WI38 (cell line): ENCODE data around the gene RREB1.

ENCODE experiments used
- H3K4me3 ChIP-seq: 2 replicates; pipeline ENCODE4 v1.5.1; 2011; ENCODE audit warnings: low read depth, mild to moderate bottlenecking, control low read depth, low read length
- CTCF ChIP-seq: IDR thresholded peaks from 2 replicates; pipeline ENCODE4 v1.5.1; 2012; ENCODE audit warnings: low read depth, mild to moderate bottlenecking, control low read depth, low read length

The RREB1 gene

DNA sequence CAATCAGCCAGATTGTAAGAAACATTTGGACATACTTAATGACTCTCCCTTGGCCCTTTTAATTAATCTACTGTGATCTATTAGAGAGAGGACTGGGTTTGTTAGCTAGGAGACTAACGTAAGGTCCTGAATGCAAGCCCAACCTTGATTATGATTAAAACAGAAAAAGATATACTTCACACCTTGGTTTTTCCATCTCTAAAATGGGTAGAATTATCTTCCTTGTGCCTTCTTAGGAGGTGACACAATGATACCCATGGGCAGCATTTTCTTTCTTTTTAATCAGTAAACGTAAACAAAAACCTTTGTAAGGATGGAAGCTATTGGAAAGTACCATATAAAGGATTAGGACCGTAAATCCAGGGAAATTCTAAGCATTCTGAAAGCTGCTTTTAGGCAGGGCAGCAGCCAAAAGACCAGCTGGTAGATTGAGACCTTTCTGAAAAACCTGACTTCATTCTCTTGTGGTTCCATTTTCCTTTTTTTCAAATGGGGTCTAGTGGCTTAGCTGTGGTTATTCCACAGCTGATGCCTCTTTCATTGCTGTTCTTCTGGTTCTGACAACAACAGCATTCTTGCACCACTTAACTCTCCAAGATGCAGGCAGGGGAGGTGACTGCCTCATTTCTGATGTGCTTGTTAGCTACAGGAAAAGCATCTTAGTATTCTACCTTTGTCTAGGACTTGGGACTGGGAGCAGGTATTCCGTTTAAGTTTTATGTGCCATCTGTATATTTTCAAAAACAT is 27.4 kb downstream of the RREB1 start:
- H3K4me3 ChIP-seq: no peak overlapping the region
- no peak for TF ChIP-seq CTCF

DNA sequence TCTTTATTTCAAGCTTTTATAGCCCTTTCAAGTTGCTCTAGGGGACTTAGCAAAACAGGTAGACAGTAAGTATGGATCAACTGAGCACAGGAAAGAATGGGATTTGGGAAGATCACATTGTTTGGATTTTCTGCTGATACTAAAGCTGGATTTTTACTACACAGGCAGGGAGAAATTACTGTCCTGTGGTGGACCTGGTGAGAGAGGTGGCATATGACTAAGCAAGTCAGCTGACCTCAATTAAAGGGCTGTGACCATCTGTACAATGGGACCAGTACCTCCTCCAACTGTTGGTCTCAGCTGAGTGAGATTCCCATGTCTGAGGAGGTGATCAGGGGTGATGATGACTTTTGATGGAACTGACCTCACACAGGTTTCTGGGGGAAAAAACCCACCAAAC is 28.0 kb downstream of the RREB1 start:
- no peak overlapping the region for H3K4me3 ChIP-seq
- no peak for TF ChIP-seq CTCF

DNA sequence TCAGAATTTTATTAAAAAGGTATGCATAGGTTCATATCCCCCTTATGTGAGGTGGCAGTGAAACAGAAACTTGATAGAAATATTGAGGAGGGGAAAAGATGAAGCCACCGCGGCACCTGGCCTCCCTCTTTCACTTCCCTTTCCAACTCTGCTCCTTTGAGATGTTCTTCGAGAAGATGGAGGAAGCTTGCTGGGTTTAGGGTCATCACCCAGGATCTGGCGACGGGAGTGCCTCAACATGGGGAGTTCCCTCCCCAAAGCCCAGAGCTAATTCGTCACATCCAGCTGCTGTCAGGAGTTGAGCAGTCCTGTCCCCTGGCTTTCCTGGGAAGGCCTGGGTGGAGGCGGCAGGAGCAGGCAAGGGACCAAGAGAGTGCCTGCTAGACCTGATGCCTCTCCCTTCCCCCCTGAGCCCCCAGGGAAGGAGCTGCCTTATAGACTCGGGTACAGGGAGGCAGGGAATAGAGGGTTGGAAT is 29.1 kb downstream of the RREB1 start:
- TF ChIP-seq CTCF: no peak
- no peak overlapping the region for H3K4me3 ChIP-seq

DNA sequence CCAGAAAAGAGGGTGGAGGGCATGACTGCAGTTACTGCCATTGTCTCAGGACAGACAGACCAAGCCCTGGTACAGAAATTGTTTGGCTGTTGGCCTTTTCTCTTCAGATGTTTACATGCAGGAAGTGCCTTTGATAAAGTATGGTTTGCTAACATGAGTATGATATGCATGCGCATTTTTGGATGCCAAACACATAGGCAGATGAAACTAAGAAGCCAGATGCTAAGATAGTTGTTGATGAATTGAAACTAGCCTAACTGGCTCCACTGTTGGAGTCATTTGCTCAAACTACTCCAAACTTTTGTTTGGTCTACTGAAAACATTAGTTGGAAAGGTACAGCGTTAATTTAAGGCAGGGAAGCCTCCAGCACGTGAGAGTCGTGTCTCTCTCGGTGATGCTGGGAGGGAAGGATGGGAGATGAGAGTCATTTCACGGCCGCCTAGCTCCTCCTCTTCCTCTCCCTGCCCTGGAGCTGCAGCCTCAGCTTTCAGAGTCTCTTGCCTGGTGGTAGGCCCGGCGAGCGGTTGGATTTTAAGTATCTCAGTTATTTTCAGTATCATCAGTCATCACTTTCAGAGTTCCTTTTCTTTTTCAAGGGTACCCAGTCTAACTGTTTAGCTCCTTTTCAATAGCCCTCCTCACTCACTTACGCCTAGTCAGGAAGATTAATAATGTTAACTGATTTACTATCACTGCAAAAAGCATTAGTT is 29.7 kb downstream of the RREB1 start:
- TF ChIP-seq CTCF: no peak
- peak overlapping the region; percentile 40 for H3K4me3 ChIP-seq

- H3K4me3 ChIP-seq: peak overlapping the region; percentile 40; the same call in 1 of the 2 replicates
- TF ChIP-seq CTCF: no peak
These were observed 30.3 kb downstream of the RREB1 start for GRCh38 chr6:7138046-7138531.

- H3K4me3 ChIP-seq: no peak overlapping the region
- no peak for TF ChIP-seq CTCF
These were observed 31.2 kb downstream of the RREB1 start for GRCh38 chr6:7138921-7139358.
